DOHH2 (cell line): ENCODE results near the gene DHTKD1.
A peak's percentile ranks its signal among the peaks of the same experiment; 100 is the strongest.

Source experiments
- H3F3A ChIP-seq: fragments of 200-600 bp; sonication (generic), shearing (Covaris generic); 2 replicates; pipeline ENCODE4 v1.6.0; 2016; ENCODE audit warnings: antibody characterized with exemption, mild to moderate bottlenecking; ENCODE audit not compliant: control insufficient read depth, insufficient read depth
- H3K27ac ChIP-seq: fragments of 200-600 bp; sonication (generic); 2 replicates; pipeline ENCODE4 v1.5.1; 2014; ENCODE audit warnings: low read depth, mild to moderate bottlenecking, low read length, moderate library complexity
- H3K27me3 ChIP-seq: fragments of 200-600 bp; sonication (generic); 2 replicates; pipeline ENCODE4 v1.6.1; 2014; ENCODE audit warnings: mild to moderate bottlenecking, low read length, mixed read lengths; ENCODE audit not compliant: control insufficient read depth
- H3K36me3 ChIP-seq: fragments of 200-600 bp; sonication (generic); 2 replicates; pipeline ENCODE4 v1.6.1; 2014; ENCODE audit warnings: mild to moderate bottlenecking, low read length, moderate library complexity, mixed read lengths; ENCODE audit not compliant: control insufficient read depth
- H3K4me1 ChIP-seq: fragments of 200-600 bp; sonication (generic); 2 replicates; pipeline ENCODE4 v1.6.1; 2014; ENCODE audit warnings: mild to moderate bottlenecking, low read length, mixed read lengths; ENCODE audit not compliant: control insufficient read depth
- H3K4me2 ChIP-seq: fragments of 200-600 bp; sonication (generic); 2 replicates; pipeline ENCODE4 v1.6.0; 2014; ENCODE audit warnings: mild to moderate bottlenecking, low read length, moderate library complexity
- H3K4me3 ChIP-seq: fragments of 200-600 bp; sonication (generic); 2 replicates; pipeline ENCODE4 v1.5.1; 2014; ENCODE audit warnings: mild to moderate bottlenecking, low read length, mixed read lengths
- H3K79me2 ChIP-seq: fragments of 200-600 bp; sonication (generic); 2 replicates; pipeline ENCODE4 v1.6.1; 2014; ENCODE audit warnings: mild to moderate bottlenecking, low read length, mixed read lengths; ENCODE audit not compliant: control insufficient read depth
- H3K9me2 ChIP-seq: fragments of 200-600 bp; sonication (generic); replicated peaks from 2 replicates; pipeline ENCODE4 v1.6.1; 2014; ENCODE audit warnings: mild to moderate bottlenecking, low read length, mixed read lengths; ENCODE audit not compliant: control insufficient read depth
- H3K9me3 ChIP-seq: fragments of 200-600 bp; sonication (generic); 2 replicates; pipeline ENCODE4 v1.6.1; 2014; ENCODE audit warnings: antibody characterized with exemption, low read length, mixed read lengths; ENCODE audit not compliant: control insufficient read depth, insufficient read depth
- H4K20me1 ChIP-seq: fragments of 200-600 bp; sonication (generic); 2 replicates; pipeline ENCODE4 v1.6.0; 2014; ENCODE audit warnings: low read depth, mild to moderate bottlenecking, antibody characterized with exemption, low read length, moderate library complexity; ENCODE audit not compliant: control insufficient read depth, insufficient read depth
- CTCF ChIP-seq: fragments of 200-600 bp; sonication (generic); IDR thresholded peaks from one replicate; pipeline ENCODE4 v1.5.1; 2014; ENCODE audit warnings: antibody characterized with exemption, mild to moderate bottlenecking, low read depth, low read length; ENCODE audit not compliant: poor library complexity, severe bottlenecking
- EZH2phosphoT487 ChIP-seq: fragments of 200-600 bp; sonication (generic); IDR thresholded peaks from 2 replicates; pipeline ENCODE4 v1.6.1; 2017; ENCODE audit warnings: borderline replicate concordance, mild to moderate bottlenecking, antibody characterized with exemption, low read length, moderate library complexity, mixed read lengths

DHTKD1 gene

GRCh38 chr10:12121673-12122072 is 52.9 kb downstream of the DHTKD1 start:
- Histone ChIP-seq H3K4me3 (no peak overlapping the region), H3K27me3 (no peaks in the 10 kb centered on the region), H3K4me2 (no peak overlapping the region), H3K36me3 (peaks cover 30% of the 10 kb centered on the region), H3K9me2 (no peaks in the 10 kb centered on the region), H3F3A (no peaks in the 10 kb centered on the region), H4K20me1 (no peaks in the 10 kb centered on the region), H3K4me1 (no peaks in the 10 kb centered on the region), H3K27ac (no peak overlapping the region), H3K79me2 (no peaks in the 10 kb centered on the region), H3K9me3 (no peaks in the 10 kb centered on the region)
- TF ChIP-seq EZH2phosphoT487 (no peak), CTCF (no peak)

DNA sequence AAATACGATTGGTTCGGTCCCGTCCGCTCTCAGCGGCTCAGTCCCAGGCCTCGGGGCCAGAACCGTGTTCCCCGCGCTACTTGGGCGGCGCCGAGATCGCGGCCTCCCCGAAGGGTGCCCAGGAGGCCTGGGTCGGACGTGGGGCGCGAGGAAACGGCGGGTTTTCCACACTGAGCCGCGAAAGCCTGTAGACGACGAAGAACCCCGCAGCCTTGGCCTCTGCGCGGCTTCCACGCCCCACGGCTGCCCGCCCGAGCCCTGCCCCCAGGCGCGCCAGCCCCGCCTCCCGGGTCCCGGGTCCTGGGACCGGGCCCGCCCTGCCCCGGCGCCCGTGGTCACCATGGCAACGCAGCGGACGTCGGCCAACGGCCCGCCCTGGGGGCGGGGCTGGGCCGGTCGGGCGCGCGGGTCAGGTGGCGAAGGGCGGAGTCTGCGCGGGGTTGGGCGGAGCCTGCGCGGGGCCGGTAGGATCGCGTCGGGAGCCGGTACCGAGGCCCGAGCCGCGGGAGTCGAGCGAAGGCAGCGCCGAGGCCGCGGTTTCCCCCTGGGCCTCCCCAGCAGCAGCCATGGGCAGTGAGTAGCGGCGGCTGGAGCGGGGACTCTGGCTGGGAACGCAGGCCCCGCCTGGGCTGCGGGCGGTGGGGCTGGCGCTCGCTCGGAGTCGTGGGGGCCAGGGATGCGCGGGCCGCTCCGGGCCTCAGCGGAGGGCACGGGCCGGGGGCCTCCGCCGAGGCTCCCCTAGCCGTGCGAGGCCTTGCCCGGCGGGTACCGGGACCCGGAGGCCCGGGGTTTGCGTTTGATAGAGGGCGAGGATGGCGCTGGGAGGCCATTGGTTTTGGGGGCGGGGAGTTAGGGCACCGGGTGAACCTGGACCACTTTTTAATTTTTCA is 60.7 kb downstream of the DHTKD1 start, which contains the start of gene SEC61A2:
TSS of gene SEC61A2 (plus strand) at position 456 of the 890 bp plus-strand sequence. CDS start at position 567, 111 bp downstream.
- Histone ChIP-seq H3K4me3 (peak within 1 kb of the TSS; percentile 90), H4K20me1 (0 out of 2 replicates have a peak, but pooled peaks cover 4% of the 10 kb centered on the region), H3K9me2 (no peaks in the 10 kb centered on the region), H3K4me1 (peaks cover 15% of the 10 kb centered on the region), H3K27ac (peak within 1 kb of the TSS; percentile 70), H3K27me3 (no peaks in the 10 kb centered on the region), H3K36me3 (peaks cover 6% of the 10 kb centered on the region), H3K9me3 (no peaks in the 10 kb centered on the region), H3F3A (peaks cover 5% of the 10 kb centered on the region), H3K79me2 (peaks cover 24% of the 10 kb centered on the region), H3K4me2 (peak within 1 kb of the TSS; percentile 97)
- no peak for TF ChIP-seq CTCF
- no peak for TF ChIP-seq EZH2phosphoT487

DNA sequence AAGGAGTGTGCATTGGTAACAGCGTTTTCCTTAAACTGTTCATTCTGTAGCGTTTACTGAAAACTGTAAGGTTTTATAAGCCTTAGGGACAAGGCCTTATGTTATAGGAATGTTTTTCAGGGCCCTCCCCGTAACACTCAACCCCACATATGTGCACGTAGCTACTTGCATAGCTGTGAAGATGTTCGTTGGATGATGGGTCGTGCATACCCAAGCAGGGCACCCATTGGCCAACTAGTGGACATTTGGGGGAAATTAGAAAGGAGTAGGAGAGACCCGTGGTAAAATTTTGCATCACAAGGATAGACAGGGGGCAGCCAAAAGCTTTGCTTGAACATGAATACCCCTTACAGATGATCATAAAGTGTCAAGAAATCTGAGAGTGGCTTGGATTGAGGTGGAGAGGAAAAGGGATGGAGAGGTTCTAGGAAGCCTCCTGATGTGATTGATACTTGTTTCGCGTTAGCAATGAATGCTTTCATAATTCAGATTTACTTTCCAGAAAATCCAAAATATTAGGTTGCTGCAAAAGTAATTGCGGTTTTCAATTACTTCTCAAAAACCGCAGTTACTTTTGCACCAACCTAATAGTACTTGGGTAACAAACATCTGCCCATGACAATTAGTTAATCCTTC is 61.6 kb downstream of the DHTKD1 start:
- Histone ChIP-seq H4K20me1 (0 out of 2 replicates have a peak, but pooled peaks cover 4% of the 10 kb centered on the region), H3K9me3 (no peaks in the 10 kb centered on the region)

More for the DNA sequence above, 61.6 kb downstream of the DHTKD1 start:
- Histone ChIP-seq H3K4me2 (peak overlapping the region; percentile 97), H3K79me2 (peaks cover 24% of the 10 kb centered on the region), H3K9me2 (no peaks in the 10 kb centered on the region), H3K4me3 (peak overlapping the region; percentile 90), H3K27ac (peak overlapping the region; percentile 29), H3K4me1 (peaks cover 15% of the 10 kb centered on the region), H3F3A (peaks cover 5% of the 10 kb centered on the region), H3K27me3 (no peaks in the 10 kb centered on the region), H3K36me3 (peaks cover 6% of the 10 kb centered on the region)
- no peak for TF ChIP-seq EZH2phosphoT487
- TF ChIP-seq CTCF, result peak; percentile 83
